Colonic mucosa (tissue), 4 donors: ENCODE measurements around the gene KIAA1755. TPM values are rescaled to one million over a fixed set of nuclear protein-coding genes. Genes with fewer than 3 reads are reported as not detected.

Experiments used
- DNase-seq: peaks from one replicate; pipeline ENCODE4 v3.0.0-alpha.2; 2020
- H3K27ac ChIP-seq: fragments of 200-600 bp; one replicate; pipeline ENCODE4 v1.8.0; 2021
- H3K27me3 ChIP-seq: fragments of 200-600 bp; one replicate; pipeline ENCODE4 v1.8.0; 2021
- H3K36me3 ChIP-seq: fragments of 200-600 bp; one replicate; pipeline ENCODE4 v1.8.0; 2021
- H3K4me1 ChIP-seq: fragments of 200-600 bp; one replicate; pipeline ENCODE4 v1.8.0; 2021; ENCODE audit warnings: mild to moderate bottlenecking
- H3K4me3 ChIP-seq: fragments of 200-600 bp; one replicate; pipeline ENCODE4 v1.8.0; 2021
- H3K9ac ChIP-seq, 2 donors: one replicate each; pipeline ENCODE4 v1.7.0; 2013; ENCODE audit warnings: control low read depth in 2 of 2, low read depth in 2 of 2, low read length in 2 of 2
- H3K9me3 ChIP-seq: fragments of 200-600 bp; one replicate; pipeline ENCODE4 v1.8.0; 2021
- intact Hi-C: fragments of 100-400 bp; cut with DNase I; formaldehyde crosslinking; loops from one replicate; pipeline ENCODE4 v1.14.1; 2022
- total RNA-seq, 2 donors: library from RNA; stranded (reverse); fragmentation: NEBNext Ultra II Directional in 1 of 2; extraction: Animal tissue kit (Norgen Biotek cat#: 25700) in 1 of 2; gene quantifications; one replicate each; pipeline ENCODE4 v1.2.1, GENCODE V29; 2021
- TF ChIP-seq, protein P1 (sequence below): fragments of 200-600 bp; IDR thresholded peaks from one replicate; pipeline ENCODE4 v1.8.0; 2022; ENCODE audit warnings: antibody characterized with exemption, mild to moderate bottlenecking
- donor health status: healthy.
- donor health status: DM: no; HTN: no; CAD: no.
- donor health status: DM: no; HTN: no; CAD: no.

Gene KIAA1755
- total RNA-seq, 2 donors from 2014 or later = 0.40 to 3.9 TPM

DNA sequence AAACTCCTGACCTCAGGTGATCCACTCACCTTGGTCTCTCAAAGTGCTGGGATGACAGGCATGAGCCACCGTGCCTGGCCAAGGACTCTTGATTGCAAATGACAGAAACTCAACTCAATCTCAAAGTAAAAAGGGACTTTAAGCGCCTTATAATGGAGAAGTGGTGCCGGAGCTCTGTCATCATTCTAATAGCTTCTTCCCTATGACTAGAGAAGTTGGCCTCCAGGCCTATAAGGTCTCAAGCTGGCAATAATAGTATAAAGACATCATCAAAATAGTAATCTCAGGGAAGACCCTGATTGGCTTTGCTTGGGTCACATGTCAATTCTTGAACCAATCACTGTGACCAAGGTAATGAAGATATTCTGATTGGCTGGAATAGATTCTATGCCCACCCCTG, 8.5 kb upstream of the KIAA1755 start:
- Histone ChIP-seq H3K36me3 (no peaks in the 10 kb centered on the region), H3K27me3 (no peaks in the 10 kb centered on the region), H3K4me3 (no peak overlapping the region), H3K4me1 (no peaks in the 10 kb centered on the region), H3K9ac (no peak overlapping the region), H3K9me3 (no peaks in the 10 kb centered on the region), H3K27ac (no peak overlapping the region)
- TF ChIP-seq, protein P1, sequence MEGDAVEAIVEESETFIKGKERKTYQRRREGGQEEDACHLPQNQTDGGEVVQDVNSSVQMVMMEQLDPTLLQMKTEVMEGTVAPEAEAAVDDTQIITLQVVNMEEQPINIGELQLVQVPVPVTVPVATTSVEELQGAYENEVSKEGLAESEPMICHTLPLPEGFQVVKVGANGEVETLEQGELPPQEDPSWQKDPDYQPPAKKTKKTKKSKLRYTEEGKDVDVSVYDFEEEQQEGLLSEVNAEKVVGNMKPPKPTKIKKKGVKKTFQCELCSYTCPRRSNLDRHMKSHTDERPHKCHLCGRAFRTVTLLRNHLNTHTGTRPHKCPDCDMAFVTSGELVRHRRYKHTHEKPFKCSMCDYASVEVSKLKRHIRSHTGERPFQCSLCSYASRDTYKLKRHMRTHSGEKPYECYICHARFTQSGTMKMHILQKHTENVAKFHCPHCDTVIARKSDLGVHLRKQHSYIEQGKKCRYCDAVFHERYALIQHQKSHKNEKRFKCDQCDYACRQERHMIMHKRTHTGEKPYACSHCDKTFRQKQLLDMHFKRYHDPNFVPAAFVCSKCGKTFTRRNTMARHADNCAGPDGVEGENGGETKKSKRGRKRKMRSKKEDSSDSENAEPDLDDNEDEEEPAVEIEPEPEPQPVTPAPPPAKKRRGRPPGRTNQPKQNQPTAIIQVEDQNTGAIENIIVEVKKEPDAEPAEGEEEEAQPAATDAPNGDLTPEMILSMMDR = no peak
- intact Hi-C loops = no loop called here
- DNase-seq = no peak

- Histone ChIP-seq H3K36me3 (no peaks in the 10 kb centered on the region), H3K9ac (no peak overlapping the region), H3K4me1 (no peaks in the 10 kb centered on the region), H3K9me3 (no peaks in the 10 kb centered on the region), H3K27ac (no peak overlapping the region), H3K4me3 (no peak overlapping the region), H3K27me3 (no peaks in the 10 kb centered on the region)
- TF ChIP-seq, protein P1 = no peak
- no peak for DNase-seq
- intact Hi-C loops = no loop called here
Observed at GRCh38 chr20:38267901-38268514, 7.5 kb upstream of the KIAA1755 start.

GRCh38 chr20:38267296-38267695, 6.8 kb upstream of the KIAA1755 start:
- Histone ChIP-seq H3K27me3 (no peaks in the 10 kb centered on the region), H3K9me3 (no peaks in the 10 kb centered on the region), H3K4me3 (no peak overlapping the region), H3K36me3 (no peaks in the 10 kb centered on the region), H3K27ac (no peak overlapping the region), H3K9ac (no peak overlapping the region), H3K4me1 (no peaks in the 10 kb centered on the region)
- intact Hi-C loops = no loop called here
- TF ChIP-seq, protein P1 = no peak
- no peak for DNase-seq

DNA sequence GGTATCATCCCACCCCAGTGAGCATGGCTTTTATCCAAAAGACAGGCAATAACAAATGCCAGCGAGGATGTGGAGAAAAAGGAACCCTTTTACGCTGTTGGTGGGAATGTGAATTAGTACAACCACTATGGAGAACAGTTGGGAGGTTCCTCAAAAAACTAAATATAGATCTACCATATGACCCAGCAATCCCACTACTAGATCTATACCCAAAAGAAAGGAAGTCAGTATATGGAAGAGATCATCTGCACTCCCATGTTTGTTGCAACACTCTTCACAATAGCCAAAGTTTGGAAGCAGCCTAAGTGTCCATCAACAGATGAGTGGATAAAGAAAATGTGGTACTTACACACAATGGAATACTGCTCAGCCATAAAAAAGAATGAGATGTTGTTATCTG, 5.9 kb upstream of the KIAA1755 start:
- intact Hi-C loops = no loop called here
- Histone ChIP-seq H3K9ac (no peak overlapping the region), H3K36me3 (no peaks in the 10 kb centered on the region), H3K9me3 (no peaks in the 10 kb centered on the region), H3K4me1 (no peaks in the 10 kb centered on the region), H3K4me3 (no peak overlapping the region), H3K27ac (no peak overlapping the region), H3K27me3 (no peaks in the 10 kb centered on the region)
- DNase-seq = no peak
- TF ChIP-seq, protein P1 = no peak

DNA sequence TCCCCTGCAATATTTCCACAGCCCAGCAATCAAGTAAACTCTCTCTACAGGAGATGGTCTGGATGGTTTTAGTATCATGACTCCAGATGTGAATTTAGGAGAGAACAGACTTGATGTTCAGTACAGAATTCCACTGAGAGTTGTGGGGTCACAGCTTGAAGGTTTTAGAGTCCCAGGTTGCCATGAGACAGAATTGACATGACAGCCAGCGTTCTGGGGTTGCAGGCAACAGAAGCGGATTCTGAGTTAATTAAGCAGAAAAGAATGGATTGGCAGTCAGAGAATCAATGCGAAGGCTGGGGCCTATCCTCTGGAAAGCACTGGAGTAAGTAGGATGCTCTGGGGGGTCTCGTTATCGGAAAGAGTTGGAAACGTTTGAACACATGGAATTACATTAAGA, 2.4 kb upstream of the KIAA1755 start:
- Histone ChIP-seq H3K36me3 (no peaks in the 10 kb centered on the region), H3K27me3 (peaks cover 12% of the 10 kb centered on the region), H3K4me1 (no peaks in the 10 kb centered on the region), H3K9ac (no peak overlapping the region), H3K9me3 (no peaks in the 10 kb centered on the region), H3K4me3 (no peak overlapping the region), H3K27ac (no peak overlapping the region)
- TF ChIP-seq, protein P1 = no peak
- DNase-seq = no peak
- intact Hi-C loops = no loop called here
